Loucy (cell line): ENCODE measurements around the gene NCAPD2.
"Not testable (repeated sequence)": the region's sequence is repeated elsewhere in the genome, so short reads cannot be mapped to it uniquely, and the experiment has no call there.

Experiments used
- H2AFZ ChIP-seq: fragments of 200-600 bp; sonication (generic); 2 replicates; pipeline ENCODE4 v1.6.0; 2016; ENCODE audit warnings: antibody characterized with exemption, mild to moderate bottlenecking, low read length, moderate library complexity
- H3F3A ChIP-seq: fragments of 200-600 bp; 2 replicates; pipeline ENCODE4 v1.6.0; 2016; ENCODE audit warnings: antibody characterized with exemption, low read depth, mild to moderate bottlenecking
- H3K27me3 ChIP-seq: fragments of 200-600 bp; sonication (generic); 2 replicates; pipeline ENCODE4 v1.6.1; 2014; ENCODE audit warnings: low read length, mild to moderate bottlenecking; ENCODE audit not compliant: insufficient read depth, poor library complexity, severe bottlenecking
- H3K36me3 ChIP-seq: fragments of 200-600 bp; sonication (generic); 2 replicates; pipeline ENCODE4 v1.6.1; 2016; ENCODE audit warnings: low read length; ENCODE audit not compliant: insufficient read depth
- H3K4me1 ChIP-seq: fragments of 200-600 bp; sonication (generic); 2 replicates; pipeline ENCODE4 v1.5.1; 2014; ENCODE audit warnings: low read length, mild to moderate bottlenecking; ENCODE audit not compliant: insufficient read depth, poor library complexity, severe bottlenecking
- H3K4me2 ChIP-seq: fragments of 200-600 bp; sonication (generic); 2 replicates; pipeline ENCODE4 v1.6.0; 2014; ENCODE audit warnings: antibody characterized with exemption, low read length, low read depth, mild to moderate bottlenecking; ENCODE audit not compliant: poor library complexity, severe bottlenecking
- H3K4me3 ChIP-seq: fragments of 200-600 bp; sonication (generic); 2 replicates; pipeline ENCODE4 v1.5.1; 2014; ENCODE audit warnings: low read length, mild to moderate bottlenecking, mixed read lengths; ENCODE audit not compliant: poor library complexity, severe bottlenecking
- H3K79me2 ChIP-seq: fragments of 200-600 bp; sonication (generic); 2 replicates; pipeline ENCODE4 v1.6.1; 2014; ENCODE audit warnings: low read length; ENCODE audit not compliant: insufficient read depth
- H3K9ac ChIP-seq: fragments of 200-600 bp; sonication (generic); 2 replicates; pipeline ENCODE4 v1.6.0; 2014; ENCODE audit warnings: mild to moderate bottlenecking, low read depth, low read length, moderate library complexity; ENCODE audit not compliant: poor library complexity, severe bottlenecking
- H3K9me2 ChIP-seq: fragments of 200-600 bp; sonication (generic); replicated peaks from 2 replicates; pipeline ENCODE4 v1.6.1; 2016; ENCODE audit warnings: low read depth, low read length, mixed read lengths
- H3K9me3 ChIP-seq: fragments of 200-600 bp; sonication (generic); 2 replicates; pipeline ENCODE4 v1.6.1; 2014; ENCODE audit warnings: mild to moderate bottlenecking, antibody characterized with exemption, low read length, low read depth; ENCODE audit not compliant: insufficient read depth
- H4K20me1 ChIP-seq: fragments of 200-600 bp; sonication (generic); 2 replicates; pipeline ENCODE4 v1.6.0; 2014; ENCODE audit warnings: antibody characterized with exemption, low read length, mild to moderate bottlenecking; ENCODE audit not compliant: insufficient read depth, poor library complexity, severe bottlenecking
- CTCF ChIP-seq: fragments of 200-600 bp; sonication (generic); conservative IDR thresholded peaks from 2 replicates; pipeline ENCODE4 v1.5.1; 2014; ENCODE audit warnings: mild to moderate bottlenecking, antibody characterized with exemption, low read length
- EZH2phosphoT487 ChIP-seq: fragments of 200-600 bp; IDR thresholded peaks from 2 replicates; pipeline ENCODE4 v1.6.1; 2018; ENCODE audit warnings: antibody characterized with exemption, mild to moderate bottlenecking, moderate library complexity, borderline replicate concordance

The NCAPD2 gene

GRCh38 chr12:6467571-6468282 lies 26.2 kb upstream of the NCAPD2 start:
- not testable (repeated sequence) for H3K4me3 ChIP-seq, H3K9me3 ChIP-seq, H2AFZ ChIP-seq, H3K9me2 ChIP-seq, H3F3A ChIP-seq, H3K36me3 ChIP-seq, H3K27me3 ChIP-seq, H3K9ac ChIP-seq
- H3K4me2 ChIP-seq: peak overlapping the region; percentile 94
- peaks cover 14% of the 10 kb centered on the region for H4K20me1 ChIP-seq
- H3K4me1 ChIP-seq: peaks cover 56% of the 10 kb centered on the region
- H3K79me2 ChIP-seq: peaks cover 59% of the 10 kb centered on the region

GRCh38 chr12:6468283-6468575 lies 25.7 kb upstream of the NCAPD2 start:
- H3K9ac ChIP-seq: peak overlapping the region; percentile 93
- no peak overlapping the region for H2AFZ ChIP-seq
- H3K9me3 ChIP-seq: no peaks in the 10 kb centered on the region
- TF ChIP-seq CTCF: no peak
- no peak for TF ChIP-seq EZH2phosphoT487
- H3K27me3 ChIP-seq: no peaks in the 10 kb centered on the region
- H4K20me1 ChIP-seq: peaks cover 14% of the 10 kb centered on the region
- no peaks in the 10 kb centered on the region for H3K9me2 ChIP-seq
- H3K36me3 ChIP-seq: peaks cover 7% of the 10 kb centered on the region; the same call in 1 of the 2 replicates
- peaks cover 51% of the 10 kb centered on the region for H3K4me1 ChIP-seq
- peak overlapping the region; percentile 94 for H3K4me2 ChIP-seq
- peaks cover 3% of the 10 kb centered on the region; the same call in 1 of the 2 replicates for H3F3A ChIP-seq
- peak overlapping the region; percentile 97 for H3K4me3 ChIP-seq
- H3K79me2 ChIP-seq: peaks cover 54% of the 10 kb centered on the region

- peaks cover 43% of the 10 kb centered on the region for H3K4me1 ChIP-seq
- H3F3A ChIP-seq: peaks cover 3% of the 10 kb centered on the region; the same call in 1 of the 2 replicates
- H3K9ac ChIP-seq: peak overlapping the region; percentile 93
- H2AFZ ChIP-seq: no peak overlapping the region
- TF ChIP-seq EZH2phosphoT487: no peak
- TF ChIP-seq CTCF: no peak
- peak overlapping the region; percentile 94 for H3K4me2 ChIP-seq
- H3K36me3 ChIP-seq: peaks cover 7% of the 10 kb centered on the region; the same call in 1 of the 2 replicates
- H3K9me2 ChIP-seq: no peaks in the 10 kb centered on the region
- no peaks in the 10 kb centered on the region for H3K27me3 ChIP-seq
- H3K4me3 ChIP-seq: peak overlapping the region; percentile 97
- H4K20me1 ChIP-seq: peaks cover 14% of the 10 kb centered on the region
- H3K79me2 ChIP-seq: peaks cover 45% of the 10 kb centered on the region
- H3K9me3 ChIP-seq: no peaks in the 10 kb centered on the region
Observed at GRCh38 chr12:6469092-6469491, 24.8 kb upstream of the NCAPD2 start.
